RCC 7860 (cell line): ENCODE results near the gene EID1.
"Not testable (repeated sequence)": the region's sequence is repeated elsewhere in the genome, so short reads cannot be mapped to it uniquely, and the experiment has no call there.

Experiments used
- DNase-seq: peaks from one replicate; pipeline ENCODE4 v3.0.0-alpha.2; 2015; ENCODE audit warnings: low spot score
- FAIRE-seq: peaks from 2 replicates; lab custom pipeline; 2012; peaks lifted over from hg19 to GRCh38; lab: Jason Lieb, UNC

The EID1 gene

DNA sequence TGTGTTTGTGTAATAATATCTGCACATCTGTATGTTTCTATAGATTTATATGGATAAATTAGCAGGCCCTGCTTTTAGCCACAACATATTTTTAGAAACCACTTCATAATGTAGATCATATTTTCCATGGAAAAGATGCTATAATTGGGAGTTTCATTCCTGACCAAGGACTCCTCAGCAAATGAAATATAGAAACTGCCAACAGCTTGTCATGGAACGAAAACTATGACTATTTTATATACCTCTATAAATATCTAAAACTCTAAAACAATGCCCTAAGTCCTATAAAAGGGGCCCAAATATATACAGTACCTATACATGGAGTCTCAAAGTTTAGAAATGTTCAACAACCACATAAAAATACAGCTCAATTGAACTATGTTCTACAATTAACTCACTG, 27.9 kb downstream of the EID1 start:
- FAIRE-seq (no peak), DNase-seq (no peak)

DNA sequence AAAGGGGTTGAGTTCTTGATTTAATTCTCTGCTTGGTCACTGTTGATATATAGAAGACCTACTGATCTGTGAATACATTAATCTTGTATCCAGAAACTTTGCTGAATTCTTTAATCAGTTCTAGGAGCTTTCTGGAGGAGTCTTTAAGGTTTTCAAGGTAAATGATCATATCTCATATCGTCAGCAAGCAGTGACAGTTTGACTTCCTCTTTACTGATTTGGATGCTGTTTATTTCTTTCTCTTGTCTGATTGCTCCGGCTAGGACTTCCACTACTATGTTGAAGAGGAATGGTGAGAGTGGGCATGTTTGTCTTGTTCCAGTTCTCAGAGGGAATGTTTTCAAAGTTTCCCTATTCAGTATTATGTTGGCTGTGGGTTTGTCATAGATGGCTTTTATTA, 31.4 kb downstream of the EID1 start:
- FAIRE-seq, DNase-seq: not testable (repeated sequence)

DNA sequence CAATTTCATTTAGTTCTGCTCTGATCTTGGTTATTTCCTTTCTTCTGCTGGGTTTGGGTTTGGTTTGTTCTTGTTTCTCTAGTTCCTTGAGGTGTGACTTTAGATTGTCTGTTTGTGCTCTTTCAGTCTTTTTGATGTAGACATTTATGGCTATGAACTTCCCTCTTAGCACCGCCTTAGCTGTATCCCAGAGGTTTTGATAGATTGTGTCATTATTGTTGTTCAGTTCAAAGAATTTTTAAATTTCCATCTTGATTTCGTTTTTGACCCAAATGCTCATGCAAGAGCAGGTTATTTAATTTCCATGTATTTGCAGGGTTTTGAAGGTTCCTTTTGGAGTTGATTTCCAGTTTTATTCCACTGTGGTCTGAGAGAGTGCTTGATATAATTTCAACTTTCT, 32.6 kb downstream of the EID1 start:
- FAIRE-seq, DNase-seq: not testable (repeated sequence)

DNA sequence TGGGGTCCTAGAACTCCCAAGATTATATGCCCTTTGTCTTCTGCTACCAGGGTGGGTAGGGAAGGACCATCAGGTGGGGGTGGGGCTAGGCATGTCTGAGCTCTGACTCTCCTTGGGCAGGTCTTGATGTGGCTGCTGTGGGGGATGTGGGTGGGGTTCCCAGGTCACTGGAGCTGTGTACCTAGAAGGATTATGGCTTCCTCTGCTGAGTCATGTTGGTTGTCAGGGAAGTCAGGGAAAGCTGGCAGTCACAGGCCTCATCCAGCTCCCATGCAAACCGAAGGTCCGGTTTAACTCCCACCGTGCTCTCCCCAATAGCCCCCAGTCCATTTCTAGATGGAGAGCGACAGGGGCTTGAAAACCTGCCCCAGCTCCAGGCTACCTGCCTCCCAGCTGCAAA, 35.2 kb downstream of the EID1 start:
- DNase-seq (peak; percentile 54), FAIRE-seq (no peak)

DNA sequence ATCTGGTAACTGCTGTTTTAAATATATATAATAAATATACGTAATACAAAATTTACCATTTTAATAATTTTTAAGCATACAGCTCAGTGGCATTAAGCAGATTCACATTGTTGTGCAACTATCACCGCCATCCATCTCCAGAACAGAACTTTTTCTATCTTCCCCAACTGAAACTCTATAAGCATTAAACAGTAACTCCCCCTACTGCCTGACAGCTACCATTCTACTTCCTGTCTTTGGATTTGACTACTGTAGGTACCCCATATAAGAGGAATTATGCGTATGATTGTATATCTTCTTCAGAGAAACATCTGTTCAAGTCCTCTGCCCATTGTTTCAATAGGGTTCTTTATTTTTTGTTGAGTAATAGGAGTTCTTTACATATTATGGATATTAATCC, 36.8 kb downstream of the EID1 start:
- no peak for DNase-seq
- FAIRE-seq = no peak

DNA sequence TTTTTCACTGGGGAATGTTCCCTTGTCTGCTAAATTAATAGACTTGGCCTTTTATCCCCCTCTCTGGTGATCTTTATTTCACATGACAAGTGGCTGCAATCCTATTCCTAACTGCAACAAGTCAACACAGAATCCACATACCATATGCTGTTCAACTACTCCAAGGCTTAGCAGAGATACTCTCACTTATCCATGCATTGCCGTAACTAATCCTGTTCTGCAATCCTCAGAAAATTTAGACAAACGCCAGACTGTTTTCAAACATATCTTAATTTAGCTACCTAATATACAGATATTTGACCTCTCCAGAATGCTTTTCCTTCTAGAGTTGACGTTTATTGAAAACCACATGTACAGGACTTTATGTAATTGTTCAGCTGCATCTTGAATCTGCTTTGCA, 37.9 kb downstream of the EID1 start:
- FAIRE-seq = no peak
- DNase-seq = no peak

DNA sequence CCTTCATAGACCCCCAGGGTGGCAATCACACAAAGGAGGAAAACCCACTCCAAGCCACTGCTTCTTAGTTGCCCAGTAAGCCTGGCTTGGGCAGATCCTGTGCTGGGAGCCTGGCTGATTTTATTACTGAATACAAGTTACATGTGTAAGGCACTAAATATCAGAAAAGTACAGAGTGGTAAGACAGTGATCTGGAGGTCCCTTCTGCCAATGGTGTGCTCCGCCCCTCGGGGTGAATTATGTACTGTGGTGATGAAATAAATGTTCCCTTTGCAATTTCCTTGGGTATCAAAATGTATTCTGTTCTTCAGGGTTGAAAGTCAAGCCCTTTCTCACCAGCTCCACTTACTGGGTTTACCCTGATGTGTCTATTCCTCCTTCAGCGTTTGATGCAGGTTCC, 38.8 kb downstream of the EID1 start:
- DNase-seq (no peak), FAIRE-seq (no peak)

DNA sequence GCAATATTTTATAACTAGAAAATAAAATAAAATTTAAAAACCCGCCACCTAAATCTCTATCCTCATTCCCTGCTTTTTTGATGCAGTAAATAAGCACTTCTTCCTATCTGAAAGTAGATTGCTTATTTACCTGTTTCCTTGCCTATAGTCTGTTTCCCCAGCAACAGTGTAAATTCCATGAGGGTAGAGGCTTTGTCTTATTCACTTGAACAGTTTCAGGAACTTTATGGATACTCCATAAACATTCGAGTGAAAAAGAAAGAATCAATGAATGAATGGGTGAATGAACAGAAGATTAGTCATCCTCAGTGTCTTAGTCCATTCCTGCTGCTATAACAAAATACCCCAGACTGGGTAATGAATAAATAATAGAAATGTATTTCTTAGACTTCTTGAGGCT, 44.1 kb downstream of the EID1 start:
- FAIRE-seq (no peak), DNase-seq (no peak)

DNA sequence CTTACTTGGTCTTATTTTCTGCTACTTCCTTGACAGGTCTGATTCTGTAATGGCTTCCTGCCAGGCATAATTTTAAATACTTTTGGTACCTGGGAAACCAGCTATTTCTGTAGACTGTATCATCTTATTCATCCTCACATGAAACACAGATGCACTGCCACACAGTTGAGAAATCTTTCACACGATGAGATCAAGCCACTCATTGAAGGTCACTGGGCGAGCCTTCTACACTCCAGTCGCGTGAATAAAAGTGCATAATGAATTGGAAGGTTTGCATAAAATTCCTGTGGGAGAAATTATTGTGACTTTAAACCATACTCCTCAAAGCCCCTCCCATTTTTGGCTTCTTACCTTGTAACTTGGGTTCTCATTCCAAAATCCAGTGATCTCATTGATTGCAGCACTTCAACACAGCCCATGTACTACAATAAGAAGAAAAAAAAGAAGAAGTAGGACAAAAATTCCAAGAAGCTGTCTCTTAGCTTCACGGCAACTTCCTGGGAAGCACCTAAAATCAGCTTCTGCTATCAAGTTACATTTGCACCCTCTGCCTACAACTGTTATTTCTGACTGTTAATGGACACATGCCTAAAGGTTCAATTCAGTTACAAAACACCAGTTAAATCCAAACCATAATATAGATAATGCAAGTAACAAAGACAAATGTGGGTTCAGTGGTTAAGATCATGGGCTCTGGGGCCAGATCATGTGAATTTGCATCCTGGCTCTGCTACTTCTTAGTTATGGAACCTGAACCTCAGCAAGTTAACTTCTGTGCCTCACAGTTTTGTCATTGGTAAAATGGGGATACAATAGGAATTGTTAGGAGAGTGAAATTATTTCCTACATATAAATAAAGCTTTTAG, 46.8 kb downstream of the EID1 start:
- DNase-seq (no peak), FAIRE-seq (no peak)

DNA sequence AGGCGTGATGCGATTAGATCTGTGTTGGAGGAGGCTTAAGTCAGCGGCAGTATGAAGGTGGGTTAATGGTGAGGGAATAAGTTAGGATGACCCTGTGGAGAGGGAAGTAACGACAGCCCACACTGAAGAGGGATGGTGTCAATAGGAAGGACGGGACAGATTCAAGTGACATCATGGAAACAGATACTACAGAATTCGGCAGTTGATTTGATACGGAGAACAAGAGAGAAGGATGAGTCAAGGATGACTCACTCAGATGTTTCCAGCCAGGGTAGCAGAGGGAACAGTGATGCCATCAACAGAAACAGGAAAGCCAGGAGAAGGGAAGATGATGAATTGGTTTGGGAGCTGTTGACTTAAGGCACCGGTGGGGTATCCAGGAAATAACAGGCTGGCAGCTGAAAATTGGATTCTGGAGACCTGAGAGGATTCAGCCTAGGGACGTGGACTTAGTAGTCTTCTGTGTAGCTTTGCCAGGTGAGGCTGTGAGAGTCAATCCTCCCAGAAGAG, 47.8 kb downstream of the EID1 start:
- DNase-seq (peak; percentile 97), FAIRE-seq (peak; percentile 92)

DNA sequence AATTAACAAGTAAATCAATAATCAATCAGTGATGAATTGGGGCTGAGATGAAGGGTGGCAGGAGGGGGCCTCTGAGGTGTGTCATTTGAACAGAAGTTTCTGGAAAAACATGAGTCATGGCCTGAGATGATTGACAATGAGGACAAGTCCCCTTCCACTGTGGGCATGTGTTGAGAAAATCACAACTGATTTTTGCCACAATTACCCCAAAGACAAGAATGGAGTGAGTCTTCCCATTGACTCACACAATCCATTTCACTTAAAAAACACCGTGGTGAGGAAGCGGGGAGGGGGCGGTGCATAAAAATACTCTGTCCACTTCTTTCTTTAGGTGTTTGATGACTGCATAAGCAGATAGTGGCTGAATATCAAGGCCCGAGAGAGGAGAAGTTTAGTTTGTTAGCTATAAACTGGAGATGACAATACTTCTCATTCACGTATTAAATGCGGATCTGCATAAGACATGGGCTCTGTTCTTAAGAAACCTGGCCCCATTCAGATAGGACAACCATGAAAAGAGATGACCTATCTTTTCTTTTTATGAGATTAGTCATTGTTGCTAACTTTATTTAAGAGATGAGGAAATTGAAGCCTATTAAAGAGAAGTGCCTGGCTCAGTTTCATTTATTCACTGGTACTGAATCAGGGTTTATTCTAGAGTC, 51.1 kb downstream of the EID1 start:
- FAIRE-seq = no peak

DNA sequence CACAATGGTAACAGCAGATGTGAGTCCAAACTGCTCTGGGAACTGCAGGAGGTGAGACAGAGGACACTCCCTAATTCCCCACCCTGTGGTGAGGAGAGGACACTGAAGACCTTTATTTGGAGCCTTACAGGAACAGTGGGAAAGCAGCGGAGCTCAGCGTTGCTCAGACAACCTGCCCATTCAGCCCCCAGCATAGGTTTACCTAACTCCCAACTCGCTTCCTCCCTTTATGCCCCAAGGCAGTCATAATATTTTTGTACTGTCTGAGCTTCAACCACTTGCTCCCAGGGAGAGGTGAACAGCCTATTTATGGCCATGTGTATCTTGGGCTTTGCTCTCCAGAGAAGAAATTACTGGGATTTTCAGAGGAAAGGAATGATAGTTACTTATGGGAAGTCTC, 51.7 kb downstream of the EID1 start:
- DNase-seq (no peak), FAIRE-seq (no peak)

More for the DNA sequence above, 51.1 kb downstream of the EID1 start:
- peak; percentile 22 for DNase-seq
